Measurements from ENCODE around the gene MMP27. TPM values are rescaled to one million over a fixed set of nuclear protein-coding genes. Genes with fewer than 3 reads are reported as not detected.

The MMP27 gene, protein sequence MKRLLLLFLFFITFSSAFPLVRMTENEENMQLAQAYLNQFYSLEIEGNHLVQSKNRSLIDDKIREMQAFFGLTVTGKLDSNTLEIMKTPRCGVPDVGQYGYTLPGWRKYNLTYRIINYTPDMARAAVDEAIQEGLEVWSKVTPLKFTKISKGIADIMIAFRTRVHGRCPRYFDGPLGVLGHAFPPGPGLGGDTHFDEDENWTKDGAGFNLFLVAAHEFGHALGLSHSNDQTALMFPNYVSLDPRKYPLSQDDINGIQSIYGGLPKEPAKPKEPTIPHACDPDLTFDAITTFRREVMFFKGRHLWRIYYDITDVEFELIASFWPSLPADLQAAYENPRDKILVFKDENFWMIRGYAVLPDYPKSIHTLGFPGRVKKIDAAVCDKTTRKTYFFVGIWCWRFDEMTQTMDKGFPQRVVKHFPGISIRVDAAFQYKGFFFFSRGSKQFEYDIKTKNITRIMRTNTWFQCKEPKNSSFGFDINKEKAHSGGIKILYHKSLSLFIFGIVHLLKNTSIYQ
- total RNA-seq, result not detected in 2 replicates

DNA sequence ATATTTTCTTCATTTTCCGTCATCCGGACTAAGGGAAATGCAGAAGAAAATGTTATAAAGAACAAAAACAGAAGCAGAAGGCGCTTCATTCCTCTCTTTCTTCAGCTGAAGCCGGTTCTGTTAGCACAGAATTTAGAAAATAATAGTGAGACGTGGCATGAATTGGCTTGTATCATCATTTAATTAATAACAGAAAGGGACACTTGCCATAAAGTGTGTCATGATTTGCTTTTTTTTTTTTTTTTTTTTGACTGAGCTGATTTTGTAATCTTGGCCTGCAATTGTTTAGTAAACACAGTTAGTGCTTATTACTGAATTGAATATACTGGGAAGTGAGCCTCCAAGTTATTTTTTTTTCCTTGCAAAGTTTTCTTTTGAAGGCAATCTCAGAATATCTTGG, at the start of gene MMP27:
Gene MMP27, minus strand, starts transcription at position 144 of the 400 bp plus-strand sequence. Its CDS starts 55 bp downstream, at position 89.

DNA sequence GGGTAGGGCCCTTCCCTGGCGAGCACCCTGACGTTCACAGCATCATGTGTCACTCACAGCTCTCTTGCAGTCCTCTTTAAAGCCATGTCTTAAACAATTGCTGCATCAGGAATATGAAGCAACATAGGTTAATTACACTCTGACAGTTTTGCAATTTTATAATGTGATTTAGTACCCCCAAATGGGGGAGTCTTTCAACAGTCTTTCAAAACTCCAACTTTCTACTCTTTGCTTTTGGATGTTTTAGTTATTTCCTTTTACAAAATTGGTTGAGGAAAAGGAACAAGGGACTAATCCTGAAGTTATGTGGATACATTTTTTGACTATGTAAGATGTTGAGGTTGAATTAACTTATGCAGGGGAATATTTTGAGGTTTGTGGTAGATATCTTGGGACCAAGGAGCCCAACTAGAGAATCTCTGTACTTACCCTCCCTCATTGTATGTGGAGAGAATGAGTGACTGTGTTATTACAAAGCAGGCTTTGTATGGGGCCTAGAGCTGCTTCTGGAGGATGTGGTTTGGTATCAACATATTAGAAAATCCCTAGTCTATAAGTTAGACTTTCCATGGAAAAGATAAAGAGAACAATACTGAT, 19.4 kb upstream of the MMP27 start, which contains the start of gene MMP8:
Gene MMP8, minus strand, starts transcription at position 51 of the 597 bp plus-strand sequence. CDS start 99 bp downstream, outside the sequence.

Other genes starting within 250 kb of the MMP27 start
- not detected in 2 replicates for gene MMP7, start 175.0 kb downstream of the MMP27 start, total RNA-seq
- gene MMP20, start 80.4 kb downstream of the MMP27 start, total RNA-seq, result not detected in 2 replicates
- not detected in 2 replicates for gene MMP8, start 19.2 kb upstream of the MMP27 start, total RNA-seq
- 0.16 TPM in 1 of 2 replicates, not detected in the other for gene MMP10, start 74.9 kb upstream of the MMP27 start, total RNA-seq
- 1.1 and 1.5 TPM in 2 replicates for gene MMP1, start 92.4 kb upstream of the MMP27 start, total RNA-seq
- not detected in 2 replicates for gene MMP3, start 137.8 kb upstream of the MMP27 start, total RNA-seq
- gene MMP12, start 169.2 kb upstream of the MMP27 start, total RNA-seq, result not detected in 2 replicates
- gene MMP13, start 250.0 kb upstream of the MMP27 start, total RNA-seq, result not detected in 2 replicates